HepG2 (cell line): Measurements from ENCODE around the gene ZNF764. TPM values are rescaled to one million over a fixed set of nuclear protein-coding genes. Genes with fewer than 3 reads are reported as not detected.

Source experiments
- ATAC-seq: fragments of 200-7000 bp; cut with Tn5 transposase; 3 replicates; pipeline ENCODE4 v1.9.1; 2020; ENCODE audit warnings: mild to moderate bottlenecking, moderate library complexity
- BruUV-seq: library from RNA; stranded (reverse); fragments of 400-500 nt; replicated peaks from 2 replicates; lab custom pipeline; 2021; lab: Mats Ljungman, UMichigan
- CTCF ChIA-PET: fragments of 300-600 bp; formaldehyde crosslinking; extraction: SDS; loops from one replicate; lab custom pipeline; 2021; ENCODE audit warnings: low total read pairs, inconsistent platforms, low intra/inter-chr PET ratio; lab: Yijun Ruan, JAX
- POLR2A ChIA-PET: fragments of 350-600 bp; sonication (Branson Sonifier 250); formaldehyde crosslinking; loops from one replicate; lab custom pipeline; 2020; ENCODE audit warnings: antibody characterized with exemption, inconsistent platforms; lab: Yijun Ruan, JAX
- DNase-seq: peaks from one replicate; pipeline ENCODE4 v3.0.0-alpha.2; 2015; ENCODE audit warnings: low spot score
- FAIRE-seq: peaks from 3 replicates; lab custom pipeline; 2011; peaks lifted over from hg19 to GRCh38; lab: Jason Lieb, UNC
- H2AFZ ChIP-seq: one replicate; pipeline ENCODE4 v1.6.1; 2011; ENCODE audit warnings: low read length, inconsistent platforms
- H3K27ac ChIP-seq: fragments of 300-600 bp; 3 replicates; pipeline ENCODE4 v1.8.0; 2011; ENCODE audit warnings: mixed run types, mild to moderate bottlenecking, mixed read lengths, low read length, inconsistent platforms; ENCODE audit not compliant: insufficient read depth; ENCODE audit errors: extremely low read length
- H3K27me3 ChIP-seq, 2 experiments: fragments of 200-600 bp in 1 of 2; 2 replicates in 1 of 2; 3 replicates in 1 of 2; pipeline versions ENCODE4 v1.6.0 to v1.8.0; 2011; ENCODE audit warnings: low read length in 2 of 2, mild to moderate bottlenecking in 2 of 2, moderate library complexity in 2 of 2, inconsistent platforms in 1 of 2; ENCODE audit not compliant: insufficient read depth in 2 of 2, control insufficient read depth in 1 of 2
- H3K36me3 ChIP-seq, 2 experiments: fragments of 200-600 bp in 1 of 2; replicated peaks in 1 of 2; 2 replicates in 1 of 2; 3 replicates in 1 of 2; pipeline versions ENCODE4 v1.5.1 to v1.8.0; 2011; ENCODE audit warnings: low read length in 2 of 2, inconsistent platforms in 1 of 2; ENCODE audit not compliant: insufficient read depth in 2 of 2, control insufficient read depth in 1 of 2
- H3K4me1 ChIP-seq: 2 replicates; pipeline ENCODE4 v1.5.1; 2012; ENCODE audit warnings: low read length, inconsistent platforms; ENCODE audit not compliant: insufficient read depth
- H3K4me2 ChIP-seq: 2 replicates; pipeline ENCODE4 v1.6.0; 2011; ENCODE audit warnings: low read depth, low read length, inconsistent platforms
- H3K4me3 ChIP-seq, 3 experiments: fragments of 200-600 bp in 1 of 3; sonication (generic), shearing (Covaris generic) in 1 of 3; replicated peaks in 1 of 3; 2 replicates each; pipeline ENCODE4 v1.5.1; 2011 to 2016; ENCODE audit warnings: low read length in 3 of 3, inconsistent platforms in 2 of 3, low read depth in 2 of 3, mild to moderate bottlenecking in 2 of 3, control low read depth in 1 of 3, mixed read lengths in 1 of 3; ENCODE audit not compliant: insufficient read depth in 1 of 3
- H3K79me2 ChIP-seq: one replicate; pipeline ENCODE4 v1.6.1; 2011; ENCODE audit warnings: low read length, inconsistent platforms; ENCODE audit not compliant: insufficient read depth
- H3K9ac ChIP-seq: 2 replicates; pipeline ENCODE4 v1.6.0; 2011; ENCODE audit warnings: mild to moderate bottlenecking, low read depth, low read length, inconsistent platforms; ENCODE audit not compliant: insufficient read depth
- H3K9me3 ChIP-seq: 2 replicates; pipeline ENCODE4 v1.5.1; 2012; ENCODE audit warnings: mild to moderate bottlenecking, low read length
- H4K20me1 ChIP-seq: 2 replicates; pipeline ENCODE4 v1.6.0; 2011; ENCODE audit warnings: inconsistent platforms, mild to moderate bottlenecking, low read length, moderate library complexity; ENCODE audit not compliant: insufficient read depth
- ATF7 ChIP-seq, 2 experiments: fragments of 450-650 bp in 1 of 2; sonication (generic) in 1 of 2; formaldehyde crosslinking in 1 of 2; IDR thresholded peaks; 2 replicates each; pipeline versions ENCODE4 v1.4.0 to v1.6.1; 2016 to 2020; ENCODE audit warnings: antibody characterized with exemption in 1 of 2, mild to moderate bottlenecking in 1 of 2, missing genetic modification reagents in 1 of 2
- BORCS8-MEF2B ChIP-seq: sonication (generic); formaldehyde crosslinking; IDR thresholded peaks from 2 replicates; pipeline ENCODE4 v1.8.0; 2022; ENCODE audit warnings: mild to moderate bottlenecking, missing genetic modification reagents
- GATA4 ChIP-seq: sonication (generic); IDR thresholded peaks from 2 replicates; pipeline ENCODE4 v1.6.1; 2016; ENCODE audit warnings: antibody characterized with exemption, low read depth, borderline replicate concordance
- HBP1 ChIP-seq: IDR thresholded peaks from 2 replicates; pipeline ENCODE4 v1.6.1; 2016; ENCODE audit warnings: low read depth, control low read depth
- KMT2A ChIP-seq: sonication (generic); formaldehyde crosslinking; IDR thresholded peaks from 2 replicates; pipeline ENCODE4 v1.4.0; 2020; ENCODE audit warnings: missing genetic modification reagents
- MAFF ChIP-seq: IDR thresholded peaks from 2 replicates; pipeline ENCODE4 v1.6.1; 2011; ENCODE audit warnings: low read depth, low read length, improper control_type of control experiment
- MAFK ChIP-seq, 2 experiments: IDR thresholded peaks in 1 of 2; conservative IDR thresholded peaks in 1 of 2; 2 replicates each; pipeline ENCODE4 v1.6.1; 2011; ENCODE audit warnings: improper control_type of control experiment in 2 of 2, low read length in 2 of 2
- MTA3 ChIP-seq: sonication (generic); formaldehyde crosslinking; IDR thresholded peaks from 2 replicates; pipeline ENCODE4 v1.4.0; 2020; ENCODE audit warnings: missing genetic modification reagents
- POLR2A ChIP-seq, 2 experiments: IDR thresholded peaks; 2 replicates each; pipeline ENCODE4 v1.6.1; 2011; ENCODE audit warnings: low read depth in 2 of 2, low read length in 2 of 2, mild to moderate bottlenecking in 1 of 2, moderate library complexity in 1 of 2; ENCODE audit not compliant: insufficient read depth in 1 of 2
- POLR2AphosphoS5 ChIP-seq: IDR thresholded peaks from 2 replicates; pipeline ENCODE4 v1.6.1; 2012; ENCODE audit warnings: low read depth, low read length
- RBFOX2 ChIP-seq: fragments of 200-400 bp; formaldehyde crosslinking; IDR thresholded peaks from 2 replicates; pipeline ENCODE4 v1.6.1; 2017; ENCODE audit warnings: low read depth, mild to moderate bottlenecking, low read length
- SCMH1 ChIP-seq: sonication (generic); formaldehyde crosslinking; IDR thresholded peaks from 2 replicates; pipeline ENCODE4 v1.9.0; 2021; ENCODE audit warnings: missing genetic modification reagents, mild to moderate bottlenecking, borderline replicate concordance
- TARDBP ChIP-seq: sonication (generic); formaldehyde crosslinking; IDR thresholded peaks from 2 replicates; pipeline ENCODE4 v1.8.0; 2022; ENCODE audit warnings: mild to moderate bottlenecking, missing genetic modification reagents
- TBX2 ChIP-seq: sonication (generic); formaldehyde crosslinking; IDR thresholded peaks from 2 replicates; pipeline ENCODE4 v1.5.0; 2020; ENCODE audit warnings: missing genetic modification reagents, mild to moderate bottlenecking, borderline replicate concordance
- ZBTB2 ChIP-seq: sonication (generic); formaldehyde crosslinking; IDR thresholded peaks from 2 replicates; pipeline ENCODE4 v1.8.0; 2022; ENCODE audit warnings: low read depth, missing genetic modification reagents
- ZC3H13 ChIP-seq: sonication (generic); formaldehyde crosslinking; IDR thresholded peaks from 2 replicates; pipeline ENCODE4 v1.8.1; 2023; ENCODE audit warnings: mild to moderate bottlenecking, missing genetic modification reagents, moderate library complexity
- ZNF563 ChIP-seq: sonication (generic); formaldehyde crosslinking; IDR thresholded peaks from 2 replicates; pipeline ENCODE4 v1.8.0; 2022; ENCODE audit warnings: mild to moderate bottlenecking, moderate library complexity, missing genetic modification reagents
- ZNF619 ChIP-seq: sonication (generic); formaldehyde crosslinking; IDR thresholded peaks from 2 replicates; pipeline ENCODE4 v1.4.0; 2020; ENCODE audit warnings: mild to moderate bottlenecking, missing genetic modification reagents
- WGBS: methylation state at CpG from one replicate; pipeline ENCODE4 v1.1.6; 2017; ENCODE audit warnings: low lambda C conversion rate; 5-methylcytosine and 5-hydroxymethylcytosine counted together
- in situ Hi-C: cut with HindIII; loops from 2 replicates; pipeline ENCODE4 v1.10.0; 2017; ENCODE audit warnings: low pct_unique_long_range_greater_than_20kb; ENCODE audit not compliant: extremely low pct_ligation_motif_present
- intact Hi-C: fragments of 100-400 bp; cut with micrococcal nuclease; formaldehyde crosslinking; loops from one replicate; pipeline ENCODE4 v1.10.0; 2022; ENCODE audit not compliant: unreplicated experiment
- polyA plus RNA-seq, 8 experiments: library from polyadenylated mRNA; depleted of rRNA in 3 of 8; stranded (reverse) in 7 of 8; unstranded in 1 of 8; fragments of >200 nt; fragmentation: Illumina TruSeq in 4 of 8; extraction: Trizol in 4 of 8; gene quantifications; 2 replicates each; pipeline versions ENCODE4 v1.2.1 to v1.2.3, GENCODE V29; 2011 to 2016; ENCODE audit warnings: low read depth in 4 of 8, missing spikeins in 1 of 8, mixed read lengths in 1 of 8; ENCODE audit not compliant: insufficient read depth in 1 of 8
- total RNA-seq, 5 experiments: library from RNA; depleted of rRNA; stranded (reverse); fragments of >200 nt; fragmentation: Illumina TruSeq; extraction: Trizol; gene quantifications; 2 replicates each; pipeline ENCODE4 v1.2.3, GENCODE V29; 2016; ENCODE audit warnings: low read depth in 1 of 5

The ZNF764 gene
- total and polyA plus RNA-seq, 2 of the 13 experiments (the other 11 are each of a cell fraction or from before 2014, with no cell fraction given): 4.1 to 9.1 TPM

- no peak for FAIRE-seq
- H3K27ac ChIP-seq: no peak overlapping the region
Observed at GRCh38 chr16:30602616-30603277, 44.6 kb upstream of the ZNF764 start.

More at GRCh38 chr16:30602616-30603277, 44.6 kb upstream of the ZNF764 start:
- H3K4me1 ChIP-seq: peaks cover 27% of the 10 kb centered on the region
- H3K4me3 ChIP-seq: no peak overlapping the region
- TF ChIP-seq HBP1 (CRISPR knock-in tag) (no peak), ATF7 (IDR thresholded peaks at IDR 0.05) (no peak), ATF7 (CRISPR knock-in tag; IDR thresholded peaks at IDR 0.05) (no peak), BORCS8-MEF2B (CRISPR knock-in tag) (0 out of 2 replicates have a peak, but pooled peaks have one; percentile 28), MTA3 (CRISPR knock-in tag) (no peak), ZBTB2 (CRISPR knock-in tag) (no peak), RBFOX2 (peak; percentile 47), MAFK (conservative IDR thresholded peaks at IDR 0.05 in 1 of 2, IDR thresholded peaks at IDR 0.05 in 1 of 2; ENCODE audit: low read length in 2 of 2) (peak; percentile 41 to 52; a peak in 3 of 4 replicates), POLR2AphosphoS5 (peak; percentile 19; the same call in 1 of the 2 replicates), TBX2 (CRISPR knock-in tag) (0 out of 2 replicates have a peak, but pooled peaks have one; percentile 25), POLR2A (IDR thresholded peaks at IDR 0.05; ENCODE audit: insufficient read depth in 1 of 2, low read depth in 2 of 2, low read length in 2 of 2) (0 out of 4 replicates have a peak, but pooled peaks of 1 of the 2 experiments have one; percentile 29), TARDBP (CRISPR knock-in tag) (no peak), GATA4 (no peak), MAFF (peak; percentile 46), KMT2A (CRISPR knock-in tag) (no peak), ZNF563 (CRISPR knock-in tag) (no peak), ZC3H13 (CRISPR knock-in tag) (peak; percentile 65; the same call in 1 of the 2 replicates), ZNF619 (CRISPR knock-in tag) (no peak), SCMH1 (no peak)
- no peak overlapping the region for H3K9ac ChIP-seq
- BruUV-seq: TSS peak; percentile 33
- ChIA-PET POLR2A (interaction anchor here (0.7 to 3.4 kb wide), 5 partner anchors 8 to 173 kb away, joined by 3 to 15 read pairs (median 4); partner anchors contain the start of genes DCTPP1, ZNF689 and ZNF764), CTCF (no interaction called here)
- no peak overlapping the region for H3K4me2 ChIP-seq
- in situ Hi-C loops: loop anchor here (10.0 kb wide), 1 partner anchor 168 kb away; the partner anchor contains the start of gene DCTPP1
- peaks cover 17 to 36% of the 10 kb centered on the region in 2 experiments; a peak in 4 of 5 replicates for H3K36me3 ChIP-seq
- no peak overlapping the region for H2AFZ ChIP-seq
- no peaks in the 10 kb centered on the region for H3K79me2 ChIP-seq
- ATAC-seq (no peak), DNase-seq (no peak)
- H3K27me3 ChIP-seq: no peaks in the 10 kb centered on the region
- H3K9me3 ChIP-seq: peaks cover 4% of the 10 kb centered on the region
- intact Hi-C loops: no loop called here
- H4K20me1 ChIP-seq: no peaks in the 10 kb centered on the region
- 89% methylated on average over 4 of the region's 4 CpGs for WGBS
